Measurements from ENCODE around the gene KLHL12.

The KLHL12 gene

DNA sequence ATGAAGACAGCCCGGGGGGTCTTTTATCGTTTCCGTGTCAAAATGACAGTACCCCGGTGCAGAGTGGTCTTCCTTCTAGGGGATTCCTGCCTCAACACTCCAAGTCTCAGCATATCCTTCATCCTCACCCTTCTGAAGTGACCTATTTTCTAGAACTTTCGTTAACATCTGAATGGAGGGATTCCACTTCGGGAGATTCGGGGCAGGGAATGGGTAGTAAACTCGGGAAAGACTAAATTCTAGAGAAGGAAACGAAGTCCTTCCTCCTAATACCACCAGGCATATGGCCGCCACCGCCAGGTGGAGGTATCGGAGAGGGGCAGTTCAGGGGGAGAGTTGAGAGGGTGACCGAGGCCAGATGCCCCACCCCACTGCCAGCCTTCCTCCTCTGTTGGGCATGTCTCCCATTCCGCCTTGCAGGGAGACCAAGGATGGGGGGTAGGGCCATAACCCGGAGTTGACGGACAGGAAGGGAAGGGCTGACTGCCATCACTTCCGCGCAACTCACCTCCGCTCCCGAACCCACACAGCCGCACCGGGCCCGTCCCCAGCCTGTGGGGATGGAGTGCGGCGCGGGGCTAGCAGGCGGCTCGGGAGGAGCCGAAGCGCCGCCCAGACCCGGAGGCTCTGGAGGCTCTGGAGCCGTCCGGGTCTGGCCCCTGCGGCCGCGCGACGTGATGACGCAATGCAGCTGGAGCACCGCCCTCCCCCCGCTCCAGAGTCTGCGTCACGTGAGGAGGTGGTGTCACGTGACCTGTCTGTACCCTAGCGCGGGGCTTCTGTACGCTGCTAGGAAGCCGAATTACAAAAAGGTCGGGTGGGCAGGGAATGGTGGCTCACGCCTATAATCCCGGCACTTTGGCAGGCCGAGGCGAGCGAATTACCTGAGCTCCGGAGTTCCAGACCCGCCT lies at the start of gene KLHL12:
TSS of gene KLHL12 (minus strand) at position 654 of the 911 bp plus-strand sequence. CDS start 2,072 bp downstream, outside the sequence.
- TF ChIP-seq, protein P1, sequence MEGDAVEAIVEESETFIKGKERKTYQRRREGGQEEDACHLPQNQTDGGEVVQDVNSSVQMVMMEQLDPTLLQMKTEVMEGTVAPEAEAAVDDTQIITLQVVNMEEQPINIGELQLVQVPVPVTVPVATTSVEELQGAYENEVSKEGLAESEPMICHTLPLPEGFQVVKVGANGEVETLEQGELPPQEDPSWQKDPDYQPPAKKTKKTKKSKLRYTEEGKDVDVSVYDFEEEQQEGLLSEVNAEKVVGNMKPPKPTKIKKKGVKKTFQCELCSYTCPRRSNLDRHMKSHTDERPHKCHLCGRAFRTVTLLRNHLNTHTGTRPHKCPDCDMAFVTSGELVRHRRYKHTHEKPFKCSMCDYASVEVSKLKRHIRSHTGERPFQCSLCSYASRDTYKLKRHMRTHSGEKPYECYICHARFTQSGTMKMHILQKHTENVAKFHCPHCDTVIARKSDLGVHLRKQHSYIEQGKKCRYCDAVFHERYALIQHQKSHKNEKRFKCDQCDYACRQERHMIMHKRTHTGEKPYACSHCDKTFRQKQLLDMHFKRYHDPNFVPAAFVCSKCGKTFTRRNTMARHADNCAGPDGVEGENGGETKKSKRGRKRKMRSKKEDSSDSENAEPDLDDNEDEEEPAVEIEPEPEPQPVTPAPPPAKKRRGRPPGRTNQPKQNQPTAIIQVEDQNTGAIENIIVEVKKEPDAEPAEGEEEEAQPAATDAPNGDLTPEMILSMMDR (conservative IDR thresholded peaks at IDR 0.05) = peak; percentile 71
- peak within 1 kb of the TSS; percentile 91 for H3K27ac ChIP-seq

DNA sequence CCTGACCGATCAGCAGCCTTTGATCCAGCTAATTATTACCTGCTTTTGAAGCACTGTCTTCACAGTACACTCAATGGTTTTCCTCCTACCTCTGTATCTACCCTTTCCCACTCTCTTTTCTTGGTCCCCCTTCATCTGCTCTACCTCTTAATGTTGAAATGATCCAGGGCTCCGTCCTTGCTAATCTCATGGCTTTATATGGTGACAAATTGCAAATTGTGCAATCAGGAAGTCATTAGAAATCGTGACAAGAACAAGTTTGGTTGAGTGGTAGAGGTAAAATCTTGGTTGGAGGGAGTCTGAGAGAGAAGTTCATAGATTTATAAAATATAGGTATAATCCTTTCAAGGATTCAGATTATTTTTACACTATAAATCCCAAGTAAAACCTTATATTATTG lies 49.6 kb upstream of the KLHL12 start:
- TF ChIP-seq, protein P1 (conservative IDR thresholded peaks at IDR 0.05) = no peak
- no peak overlapping the region for H3K27ac ChIP-seq

DNA sequence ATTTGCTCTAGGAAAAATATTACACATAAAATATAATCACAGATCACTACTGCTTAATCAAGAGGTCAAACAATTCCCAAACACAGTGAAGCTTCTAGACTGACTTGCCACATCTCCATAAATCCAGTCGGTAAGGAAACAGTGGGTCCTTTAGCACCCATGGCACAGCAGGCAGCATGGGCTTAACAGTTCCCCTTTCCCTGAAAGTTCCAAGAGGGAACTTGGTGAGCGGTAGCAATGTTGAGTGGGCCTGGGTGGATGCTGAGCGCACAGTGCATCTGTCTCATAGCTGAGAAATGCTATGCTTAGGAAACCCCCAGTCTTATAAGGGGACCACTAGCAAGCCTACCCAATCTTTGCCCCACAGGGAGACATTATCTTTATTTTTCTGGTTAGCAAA lies 47.8 kb upstream of the KLHL12 start:
- TF ChIP-seq, protein P1 (conservative IDR thresholded peaks at IDR 0.05) = no peak
- H3K27ac ChIP-seq = no peak overlapping the region

DNA sequence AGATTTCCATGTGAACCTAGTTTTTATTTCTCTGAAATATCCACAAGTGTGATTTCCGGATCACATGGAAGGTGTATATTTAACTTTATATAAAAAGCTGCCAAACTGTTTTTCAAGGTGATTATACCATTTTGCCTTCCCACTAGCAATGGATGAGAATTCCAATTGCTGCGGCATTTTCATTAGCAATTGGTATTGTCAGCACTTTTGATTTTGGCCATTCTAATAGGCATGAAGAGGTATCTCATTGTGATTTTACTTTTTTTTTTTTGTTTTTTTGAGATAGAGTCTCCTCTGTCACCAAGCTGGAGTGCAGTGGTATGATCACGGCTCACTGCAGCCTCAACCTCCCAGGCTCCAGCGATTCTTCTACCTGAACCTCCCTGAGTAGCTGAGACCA lies 45.0 kb upstream of the KLHL12 start:
- H3K27ac ChIP-seq = no peak overlapping the region
- TF ChIP-seq, protein P1 (conservative IDR thresholded peaks at IDR 0.05) = no peak

DNA sequence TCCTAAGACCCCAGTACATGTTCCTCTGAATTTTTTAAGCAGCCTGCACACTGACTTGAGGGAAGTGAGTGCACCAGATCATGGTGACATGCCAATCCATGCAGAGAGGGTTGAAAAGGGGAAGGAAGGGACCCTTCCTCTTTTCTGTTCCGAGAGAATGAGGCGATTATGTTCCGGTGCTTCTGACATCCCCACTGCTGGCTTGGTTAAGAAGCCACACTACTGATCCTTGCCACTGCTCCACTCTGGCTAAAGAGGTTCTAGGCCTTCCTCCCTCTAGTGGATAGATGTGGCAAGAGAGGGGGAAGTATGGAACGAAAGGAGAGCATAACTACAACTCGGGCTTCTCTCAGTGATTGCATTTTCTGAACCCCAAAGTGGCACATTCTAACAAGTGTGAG lies 41.9 kb upstream of the KLHL12 start:
- TF ChIP-seq, protein P1 (conservative IDR thresholded peaks at IDR 0.05) = peak; percentile 75
- H3K27ac ChIP-seq = no peak overlapping the region

DNA sequence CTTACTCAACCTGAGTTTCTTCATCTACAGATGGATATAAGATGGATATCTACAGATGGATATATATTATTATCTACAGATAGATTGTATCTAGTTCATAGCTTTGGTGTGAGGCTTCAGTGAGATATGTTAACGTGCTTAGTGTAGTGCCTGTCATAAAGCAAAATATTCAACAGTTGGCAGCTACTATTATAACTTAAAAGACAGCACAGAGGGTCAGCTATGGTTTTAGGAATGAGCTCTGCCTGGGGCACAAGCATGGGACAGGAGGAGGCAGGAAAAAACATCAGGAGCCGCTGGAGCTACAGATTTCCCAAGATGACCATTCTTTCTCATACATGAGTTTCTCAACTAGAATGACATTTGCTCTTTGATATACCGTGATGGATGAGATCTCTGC lies 41.3 kb upstream of the KLHL12 start:
- peak overlapping the region; percentile 45; the same call in 1 of the 2 replicates for H3K27ac ChIP-seq

DNA sequence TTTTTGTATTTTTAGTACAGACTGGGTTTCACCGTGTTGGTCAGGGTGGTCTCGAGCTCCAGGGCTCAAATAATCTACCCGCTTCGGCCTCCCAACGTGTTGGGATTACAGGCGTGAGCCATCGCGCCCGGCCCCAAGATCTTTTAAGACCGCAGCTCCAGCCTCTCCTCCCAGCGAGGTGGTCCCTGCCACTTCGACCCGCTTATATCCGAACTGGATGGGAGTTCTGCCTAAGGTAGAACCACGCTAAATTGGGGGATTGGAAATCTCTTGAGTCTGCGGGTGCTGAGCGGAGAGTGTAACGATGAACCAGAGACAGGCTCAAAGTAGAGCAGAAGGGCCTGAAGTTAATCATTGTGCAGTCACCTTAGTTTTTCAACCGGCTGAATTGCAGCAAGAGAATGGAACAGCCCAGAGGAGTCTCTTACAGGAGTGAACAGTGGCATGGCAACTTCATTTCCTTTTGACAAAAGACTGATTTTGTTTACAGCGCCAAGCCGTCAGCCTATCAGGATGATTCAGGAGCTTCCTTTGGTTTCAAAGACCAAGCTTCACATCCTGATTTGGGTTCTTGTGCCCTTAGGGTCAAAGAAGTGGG lies 40.7 kb upstream of the KLHL12 start:
- H3K27ac ChIP-seq = peak overlapping the region; percentile 45; the same call in 1 of the 2 replicates
- TF ChIP-seq, protein P1 (conservative IDR thresholded peaks at IDR 0.05) = no peak

More for the DNA sequence above, 41.3 kb upstream of the KLHL12 start:
- TF ChIP-seq, protein P1 (conservative IDR thresholded peaks at IDR 0.05) = no peak
